ENCODE results near the gene CLEC7A. TPM values are rescaled to one million over a fixed set of nuclear protein-coding genes. Genes with fewer than 3 reads are reported as not detected.

The CLEC7A gene
- total RNA-seq, 2 donors from 2014 or later, result 3.2 to 8.2 TPM

GRCh38 chr12:10069976-10070375 lies 60.0 kb downstream of the CLEC7A start:
- H3K4me3 Mint-ChIP-seq, result no peak overlapping the region
- no peaks in the 10 kb centered on the region for H3K4me1 Mint-ChIP-seq
- no peak for ATAC-seq
- no peaks in the 10 kb centered on the region for H3K36me3 Mint-ChIP-seq (ENCODE audit: low read depth)
- H3K9me3 ChIP-seq (ENCODE audit: control insufficient read depth, low read length, poor library complexity, severe bottlenecking), result no peaks in the 10 kb centered on the region
- no peak for DNase-seq
- no peak overlapping the region for H3K27ac Mint-ChIP-seq
- peaks cover 70% of the 10 kb centered on the region for H3K27me3 Mint-ChIP-seq

- ATAC-seq, result no peak
Measured at GRCh38 chr12:10069099-10069498, 60.9 kb downstream of the CLEC7A start.

GRCh38 chr12:10068644-10069043 lies 61.4 kb downstream of the CLEC7A start:
- Mint-ChIP-seq H3K4me3 (no peak overlapping the region), H3K4me1 (no peaks in the 10 kb centered on the region), H3K36me3 (ENCODE audit: low read depth) (no peaks in the 10 kb centered on the region), H3K27ac (no peak overlapping the region), H3K27me3 (peaks cover 78% of the 10 kb centered on the region)
- ATAC-seq (no peak), DNase-seq (no peak)
- no peaks in the 10 kb centered on the region for H3K9me3 ChIP-seq (ENCODE audit: control insufficient read depth, low read length, poor library complexity, severe bottlenecking)

More at GRCh38 chr12:10069099-10069498, 60.9 kb downstream of the CLEC7A start:
- no peaks in the 10 kb centered on the region for H3K4me1 Mint-ChIP-seq
- H3K9me3 ChIP-seq (ENCODE audit: control insufficient read depth, low read length, poor library complexity, severe bottlenecking), result no peaks in the 10 kb centered on the region
- H3K36me3 Mint-ChIP-seq (ENCODE audit: low read depth), result no peaks in the 10 kb centered on the region
- no peak overlapping the region for H3K27ac Mint-ChIP-seq
- H3K27me3 Mint-ChIP-seq, result peaks cover 79% of the 10 kb centered on the region
- no peak for DNase-seq
- H3K4me3 Mint-ChIP-seq, result no peak overlapping the region

GRCh38 chr12:10067942-10068341 lies 62.1 kb downstream of the CLEC7A start:
- DNase-seq (no peak), ATAC-seq (no peak)
- no peaks in the 10 kb centered on the region for H3K36me3 Mint-ChIP-seq (ENCODE audit: low read depth)
- H3K4me1 Mint-ChIP-seq, result no peaks in the 10 kb centered on the region
- peaks cover 71% of the 10 kb centered on the region for H3K27me3 Mint-ChIP-seq
- H3K9me3 ChIP-seq (ENCODE audit: control insufficient read depth, low read length, poor library complexity, severe bottlenecking), result no peaks in the 10 kb centered on the region
- H3K4me3 Mint-ChIP-seq, result no peak overlapping the region
- H3K27ac Mint-ChIP-seq, result no peak overlapping the region

- no peak for ATAC-seq
- H3K4me1 Mint-ChIP-seq, result no peaks in the 10 kb centered on the region
- no peak overlapping the region for H3K4me3 Mint-ChIP-seq
- DNase-seq, result no peak
- no peak overlapping the region for H3K27ac Mint-ChIP-seq
- no peaks in the 10 kb centered on the region for H3K36me3 Mint-ChIP-seq (ENCODE audit: low read depth)
- H3K27me3 Mint-ChIP-seq, result peaks cover 65% of the 10 kb centered on the region
- no peaks in the 10 kb centered on the region for H3K9me3 ChIP-seq (ENCODE audit: control insufficient read depth, low read length, poor library complexity, severe bottlenecking)
Measured at GRCh38 chr12:10067264-10067663, 62.7 kb downstream of the CLEC7A start.

Other genes with a start within 250 kb of the CLEC7A start
- gene KLRF2, start 248.7 kb downstream of the CLEC7A start, total RNA-seq, result not detected
- gene CLEC2A, start 197.8 kb downstream of the CLEC7A start, total RNA-seq, result not detected
- gene CLEC12A, start 158.8 kb downstream of the CLEC7A start, total RNA-seq, result 1 to 10 TPM in 1 of 2 donors, under 1 TPM in 1; 0.37 to 4.6 TPM
- 10 to 100 TPM in 1 of 2 donors, under 1 TPM in 1; 0.94 to 21.1 TPM for gene CLEC1B, start 131.1 kb downstream of the CLEC7A start, total RNA-seq
- gene CLEC12B, start 119.6 kb downstream of the CLEC7A start, total RNA-seq, result under 1 TPM in 1 of 2 donors, not detected in 1; 0.25 TPM
- under 1 TPM in 1 of 2 donors, not detected in 1; 0.18 TPM for gene CLEC9A, start 99.5 kb downstream of the CLEC7A start, total RNA-seq
- gene CLEC1A, start 31.2 kb downstream of the CLEC7A start, total RNA-seq, result not detected
- under 1 TPM in 1 of 2 donors, not detected in 1; 0.15 TPM for gene OLR1, start 41.9 kb upstream of the CLEC7A start, total RNA-seq
- not detected for gene TMEM52B, start 48.8 kb upstream of the CLEC7A start, total RNA-seq
- gene GABARAPL1, start 82.7 kb upstream of the CLEC7A start, total RNA-seq, result 100 to 1,000 TPM; 104 to 110 TPM
- 1 to 10 TPM in 1 of 2 donors, not detected in 1; 1.3 TPM for gene KLRD1, start 177.7 kb upstream of the CLEC7A start, total RNA-seq